GM21390 (cell line): Measurements from ENCODE around the gene ZNF814.
"Not testable (repeated sequence)": the region's sequence is repeated elsewhere in the genome, so short reads cannot be mapped to it uniquely, and the experiment has no call there.

Experiments used
- ATAC-seq: cut with Tn5 transposase; IDR thresholded peaks from one replicate; pipeline ENCODE4 v1.9.1; 2021; ENCODE audit not compliant: unreplicated experiment

The ZNF814 gene

DNA sequence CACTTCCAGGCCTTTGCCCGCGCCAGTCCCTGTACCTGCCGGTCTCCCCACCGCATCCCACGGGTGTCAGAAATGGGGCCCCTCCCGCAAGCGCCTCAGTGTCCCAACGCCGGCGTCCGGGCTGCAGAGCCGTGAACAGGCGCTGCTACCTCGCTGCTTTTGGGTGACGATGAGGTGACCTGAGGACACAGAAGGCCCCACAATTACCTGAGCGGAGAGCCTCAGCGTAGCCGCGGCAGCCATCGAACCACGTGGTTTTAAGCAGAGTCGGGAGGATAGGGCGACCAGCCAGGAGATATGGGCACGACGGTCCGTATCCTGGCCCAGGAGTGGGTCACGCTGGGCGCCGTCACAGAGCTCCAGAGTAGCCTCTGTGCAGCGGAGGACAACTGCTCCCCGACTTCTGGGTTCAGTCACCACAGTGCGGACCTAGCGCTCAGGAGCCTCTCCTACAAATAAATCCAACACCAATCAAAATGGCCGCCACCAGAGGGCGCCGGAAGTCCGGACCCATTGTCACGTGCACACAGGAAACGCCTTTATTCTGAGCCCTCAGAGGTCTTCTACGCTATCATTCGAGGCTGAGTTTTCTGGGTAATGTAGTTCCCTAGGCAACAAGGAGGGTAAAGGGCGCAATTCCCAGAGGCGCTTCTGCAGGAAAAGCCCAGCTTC is at the start of gene ZNF814:
Gene ZNF814, minus strand, starts transcription at position 478 of the 672 bp plus-strand sequence. Its CDS starts 235 bp downstream, at position 243.
- peak; percentile 63 for ATAC-seq

DNA sequence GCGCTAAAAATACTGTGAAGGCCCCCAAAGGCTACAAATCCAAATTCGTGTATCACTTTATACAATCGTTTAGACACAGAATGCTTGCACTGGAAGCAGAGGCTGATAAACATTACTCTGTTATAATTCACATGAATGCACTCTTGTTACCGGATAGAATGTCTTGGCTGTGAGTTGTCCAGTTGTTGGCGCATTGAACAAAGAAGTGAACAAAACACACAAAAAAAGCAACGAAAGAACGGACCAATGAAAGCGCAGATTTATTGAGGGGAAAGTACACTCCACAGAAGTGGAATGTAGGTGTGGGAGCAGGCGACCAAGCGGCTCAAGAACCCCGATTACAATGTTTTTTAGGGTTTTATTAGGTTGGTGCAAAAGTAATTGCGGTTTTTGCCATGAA is 46.9 kb upstream of the ZNF814 start:
- ATAC-seq, result no peak

- no peak for ATAC-seq
Observed at GRCh38 chr19:57934820-57935665, 46.2 kb upstream of the ZNF814 start, which contains the start of gene ZNF418. ZNF418 (minus strand) TSS chr19:57935402; CDS start chr19:57933822, 1,580 bp downstream.

DNA sequence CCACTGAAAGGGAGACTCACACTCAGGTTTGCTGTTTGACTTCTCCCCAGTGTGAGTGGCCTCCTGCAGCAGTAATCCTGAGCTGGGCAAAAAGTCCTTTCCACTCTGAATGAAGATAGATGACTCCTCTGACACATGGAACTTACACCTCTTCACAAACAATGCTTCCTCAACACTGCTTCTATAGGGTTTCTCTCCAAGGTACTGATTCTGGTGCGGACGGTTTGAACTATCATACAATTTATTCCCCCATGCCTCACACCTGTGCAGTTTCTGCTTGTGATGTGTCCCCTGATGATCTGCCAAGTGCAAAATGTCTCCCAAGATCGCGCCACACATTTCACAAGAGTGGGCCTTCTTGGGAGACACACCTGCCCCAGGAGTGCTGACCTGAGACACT is 38.8 kb upstream of the ZNF814 start:
- ATAC-seq, result no peak

DNA sequence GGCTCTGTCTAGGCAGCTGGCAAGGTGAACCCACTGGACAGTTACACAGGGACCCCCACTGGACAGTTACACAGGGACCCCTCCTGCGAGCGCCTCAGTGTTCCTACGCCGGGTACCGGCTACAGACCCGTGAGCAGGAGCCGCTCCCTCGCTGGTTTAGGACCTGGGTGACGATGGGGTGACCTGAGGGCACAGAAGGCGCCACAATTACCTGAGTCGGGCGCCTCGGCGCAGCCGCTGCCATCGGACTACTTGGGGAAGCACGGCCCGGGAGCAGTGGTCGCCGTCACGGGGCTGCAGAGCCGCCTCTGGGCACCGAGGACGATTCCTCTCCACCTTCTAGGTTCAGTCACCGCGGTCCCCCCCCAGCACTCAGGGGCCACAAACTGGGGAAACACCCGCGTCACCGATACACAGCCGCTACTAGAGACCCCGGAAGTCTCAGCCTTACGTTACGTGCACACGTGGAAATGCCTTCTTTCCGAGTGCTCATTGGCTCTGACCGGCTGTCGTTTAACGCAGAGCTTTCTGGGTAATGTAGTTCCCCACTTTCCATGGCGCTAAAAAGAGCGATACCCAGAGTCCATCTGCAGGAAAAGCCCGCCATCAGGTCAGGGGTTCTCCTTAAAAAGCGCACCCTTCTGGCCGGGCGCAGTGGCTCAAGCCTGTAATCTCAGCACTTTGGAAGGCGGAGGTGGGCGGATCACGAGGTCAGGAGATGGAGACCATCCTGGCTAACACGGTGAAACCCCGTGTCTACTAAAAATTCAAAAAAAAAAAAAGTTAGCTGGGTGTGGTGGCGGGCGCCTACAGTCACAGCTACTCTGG is 27.5 kb upstream of the ZNF814 start, which contains the start of gene ZNF417:
Gene ZNF417, minus strand, starts transcription at position 425 of the 828 bp plus-strand sequence. Its CDS starts 181 bp downstream, at position 244.
- peak; percentile 92 for ATAC-seq

DNA sequence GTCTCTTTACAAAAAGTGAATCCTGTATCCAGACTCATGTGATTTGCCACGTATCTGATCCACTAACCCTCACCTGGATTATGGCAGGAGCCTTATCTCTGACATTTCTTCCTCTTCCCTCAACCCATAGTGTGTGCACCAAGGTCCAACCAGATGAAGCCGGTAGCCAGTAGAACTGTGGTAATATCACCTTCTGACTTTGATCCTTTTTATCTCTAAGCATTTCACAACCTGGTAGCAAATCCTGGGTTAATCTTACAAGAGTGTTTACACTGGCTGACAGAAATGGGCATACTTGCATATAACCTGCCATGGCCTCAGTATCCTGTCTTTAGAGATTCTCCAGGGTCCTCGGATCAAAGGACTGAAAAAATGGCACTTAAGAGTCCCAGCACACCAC is 25.7 kb upstream of the ZNF814 start:
- ATAC-seq, result no peak

GRCh38 chr19:57907394-57907793 is 18.6 kb upstream of the ZNF814 start:
- no peak for ATAC-seq

- no peak for ATAC-seq
Observed at GRCh38 chr19:57905258-57905657, 16.4 kb upstream of the ZNF814 start.

- ATAC-seq, result no peak
Observed at GRCh38 chr19:57903618-57904184, 14.9 kb upstream of the ZNF814 start.

- ATAC-seq, result no peak
Observed at GRCh38 chr19:57900311-57900710, 11.5 kb upstream of the ZNF814 start.

- ATAC-seq, result not testable (repeated sequence)
Observed at GRCh38 chr19:57890706-57891105, 1.9 kb upstream of the ZNF814 start.

- ATAC-seq, result no peak
Observed at GRCh38 chr19:57888107-57888559, 704 bp downstream of the ZNF814 start.

DNA sequence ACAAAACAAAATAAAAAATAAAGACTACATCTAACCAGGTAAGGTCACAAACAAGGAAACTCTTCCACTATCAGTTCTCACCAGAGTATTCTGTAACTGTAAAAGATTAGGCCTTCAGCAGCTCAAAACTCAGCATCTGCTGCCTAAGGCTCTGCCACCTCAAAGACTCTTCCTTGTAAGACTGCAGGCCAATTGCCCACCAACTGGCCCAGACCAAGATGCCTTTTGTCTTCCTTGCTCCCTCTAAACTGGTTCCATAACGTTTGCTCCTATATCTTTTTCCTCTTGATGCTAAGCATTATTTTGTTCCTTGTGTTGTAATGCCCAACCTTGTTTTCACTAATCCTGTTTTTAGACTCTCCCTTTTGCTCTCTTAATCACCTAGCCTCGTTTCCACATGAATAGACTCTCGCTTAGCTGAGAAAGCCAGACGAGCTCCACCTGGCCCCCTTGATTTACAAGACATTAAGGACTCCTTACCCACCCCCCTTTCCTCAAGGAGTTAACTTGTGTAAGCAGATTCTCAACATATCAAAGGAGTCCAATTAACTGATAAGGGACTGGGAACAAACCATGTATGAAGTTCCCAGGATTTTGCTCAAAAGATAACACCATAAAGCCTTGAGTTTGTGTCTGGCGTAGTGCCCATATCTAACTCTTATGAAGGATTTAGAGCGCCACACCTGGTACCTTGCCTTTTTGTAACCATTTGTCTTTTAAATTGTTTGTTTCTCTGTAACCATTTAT is 1.5 kb downstream of the ZNF814 start:
- no peak for ATAC-seq

DNA sequence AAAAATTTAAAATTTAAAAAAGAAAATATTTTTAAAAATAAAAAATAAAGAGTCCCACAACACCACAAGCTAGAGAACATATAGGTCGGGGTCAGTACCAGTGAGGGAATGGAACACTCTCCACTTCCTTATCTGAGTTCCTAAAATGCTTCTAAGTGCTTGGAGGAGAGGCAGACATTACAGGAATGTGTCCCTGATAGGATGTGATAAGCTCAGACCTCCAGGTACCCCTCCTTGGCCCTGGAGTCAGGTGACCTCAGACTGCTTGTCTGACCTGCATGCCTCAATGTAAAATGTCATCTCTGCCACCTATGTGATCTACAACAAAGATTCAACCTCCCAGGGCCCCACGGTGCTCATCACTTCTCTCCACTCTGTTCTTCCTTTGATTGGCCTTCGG is 2.8 kb downstream of the ZNF814 start:
- ATAC-seq, result no peak

DNA sequence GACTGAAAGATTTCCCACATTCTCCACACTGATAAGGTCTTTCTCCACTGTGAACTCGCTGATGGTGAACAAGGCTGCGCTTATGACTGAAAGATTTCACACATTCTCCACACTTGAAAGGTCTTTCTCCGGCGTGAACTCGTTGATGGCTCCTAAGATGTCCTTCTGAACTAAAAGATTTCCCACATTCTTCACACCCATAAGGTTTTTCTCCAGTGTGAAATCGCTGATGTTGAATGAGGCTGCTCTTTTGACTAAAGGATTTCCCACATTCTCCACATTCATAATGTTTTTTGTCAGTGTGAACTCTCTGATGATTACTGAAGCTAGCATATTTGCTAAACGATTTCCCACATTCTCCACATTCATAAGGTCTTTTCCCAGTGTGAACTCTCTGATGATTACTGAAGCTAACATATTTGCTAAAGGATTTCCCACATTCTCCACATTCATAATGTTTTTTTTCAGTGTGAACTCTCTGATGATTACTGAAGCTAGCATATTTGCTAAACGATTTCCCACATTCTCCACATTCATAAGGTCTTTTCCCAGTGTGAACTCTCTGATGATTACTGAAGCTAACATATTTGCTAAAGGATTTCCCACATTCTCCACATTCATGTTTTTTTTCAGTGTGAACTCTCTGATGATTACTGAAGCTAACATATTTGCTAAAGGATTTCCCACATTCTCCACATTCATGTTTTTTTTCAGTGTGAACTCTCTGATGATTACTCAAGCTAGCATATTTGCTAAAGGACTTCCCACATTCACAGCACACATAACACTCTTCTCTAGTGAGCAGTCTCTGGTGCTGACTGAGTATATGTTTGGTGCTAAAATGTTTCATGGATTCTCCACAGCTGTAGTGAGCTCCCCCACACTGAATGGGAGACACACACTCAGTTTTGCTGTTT is 14.7 kb downstream of the ZNF814 start:
- not testable (repeated sequence) for ATAC-seq

DNA sequence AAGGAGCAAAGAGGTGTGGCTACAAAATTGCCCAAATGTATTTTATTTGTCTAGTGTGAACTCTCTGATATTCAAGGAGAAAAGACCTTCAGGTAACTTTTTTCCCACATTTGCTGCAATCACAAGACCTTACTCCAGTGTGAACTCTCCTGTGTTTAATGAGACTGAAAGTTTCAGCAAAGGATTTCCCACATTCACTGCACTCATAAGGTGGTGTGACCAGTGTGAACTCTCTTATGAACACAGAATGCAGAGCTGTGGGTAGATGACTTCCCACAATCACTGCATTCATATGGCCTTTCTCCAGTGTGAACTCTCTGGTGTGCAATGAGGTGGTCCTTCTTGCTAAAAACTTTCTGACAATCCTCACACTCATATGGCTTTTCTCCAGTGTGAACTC is 16.4 kb downstream of the ZNF814 start:
- ATAC-seq, result no peak

DNA sequence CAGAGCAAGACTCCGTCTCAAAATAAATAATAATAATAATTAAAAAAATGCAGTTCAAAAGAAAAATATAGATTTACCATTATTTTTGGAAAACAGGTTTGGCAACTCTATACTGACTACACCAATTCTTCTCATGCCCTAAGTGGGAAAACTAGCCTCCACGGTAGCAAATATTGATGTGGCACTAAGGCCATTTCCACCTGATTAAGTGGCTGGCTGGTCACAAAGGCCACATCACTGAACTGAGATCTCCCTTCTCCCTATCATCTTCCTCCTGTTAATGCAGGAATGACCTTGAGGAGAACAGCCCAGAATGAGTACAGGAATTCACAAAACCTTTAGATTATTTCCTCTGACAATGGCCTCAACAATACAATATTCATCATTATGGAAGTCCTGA is 18.6 kb downstream of the ZNF814 start:
- no peak for ATAC-seq

DNA sequence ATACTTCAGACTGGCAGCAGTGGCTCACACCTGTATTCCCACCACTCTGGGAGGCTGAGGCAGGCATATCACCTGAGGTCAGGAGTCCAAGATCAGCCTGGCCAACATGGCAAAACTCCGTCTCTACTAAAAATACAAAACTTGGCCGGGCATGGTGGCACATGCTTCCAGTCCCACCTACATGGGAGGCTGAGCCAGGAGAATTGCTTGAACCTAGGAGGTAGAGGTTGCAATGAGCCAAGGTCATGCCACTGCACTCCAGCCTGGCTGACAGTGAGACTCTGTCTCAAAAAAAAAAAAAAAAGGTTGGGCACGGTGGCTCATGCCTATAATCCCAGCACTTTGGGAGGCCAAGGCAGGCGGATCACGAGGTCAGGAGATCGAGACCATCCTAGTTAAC is 19.2 kb downstream of the ZNF814 start:
- ATAC-seq, result not testable (repeated sequence)
